Vagina (tissue), 2 donors: Measurements from ENCODE around the gene LRIT2.

ENCODE experiments used
- CTCF ChIP-seq, 3 experiments: fragments of 450-650 bp in 2 of 3; fragments of 200-600 bp in 1 of 3; sonication (generic) in 1 of 3; IDR thresholded peaks; one replicate each; pipeline ENCODE4 v1.5.1; 2017 to 2019; ENCODE audit warnings: antibody characterized with exemption in 3 of 3, mild to moderate bottlenecking in 2 of 3, moderate library complexity in 2 of 3
- POLR2AphosphoS5 ChIP-seq, 2 donors: sonication (generic); formaldehyde crosslinking; IDR thresholded peaks; one replicate each; pipeline ENCODE4 v1.9.0; 2017; ENCODE audit warnings: antibody characterized with exemption in 2 of 2, mild to moderate bottlenecking in 2 of 2, low read depth in 1 of 2; ENCODE audit not compliant: insufficient read depth in 1 of 2

GRCh38 chr10:84265418-84265817, 40.1 kb upstream of the LRIT2 start:
- TF ChIP-seq CTCF (IDR thresholded peaks at IDR 0.05) (no peak), POLR2AphosphoS5 (IDR thresholded peaks at IDR 0.05; ENCODE audit: insufficient read depth in 1 of 2, low read depth in 1 of 2) (no peak)
